H9 (cell line): ENCODE results near the gene PRRT2. TPM values are rescaled to one million over a fixed set of nuclear protein-coding genes. Genes with fewer than 3 reads are reported as not detected.

Experiments
- DNase-seq: peaks from one replicate; pipeline ENCODE4 v3.0.0-alpha.2; 2017
- H2AFZ ChIP-seq: one replicate; pipeline ENCODE4 v1.6.1; 2013; ENCODE audit warnings: mild to moderate bottlenecking, low read length, control low read depth, moderate library complexity
- H2AK5ac ChIP-seq: 2 replicates; pipeline ENCODE4 v1.6.1; 2013; ENCODE audit warnings: low read length, control low read depth, mixed read lengths; ENCODE audit not compliant: insufficient read length
- H2BK120ac ChIP-seq: one replicate; pipeline ENCODE4 v1.6.1; 2013; ENCODE audit warnings: low read depth, mild to moderate bottlenecking, low read length, control low read depth, inconsistent platforms; ENCODE audit not compliant: poor library complexity, severe bottlenecking
- H2BK12ac ChIP-seq: 2 replicates; pipeline ENCODE4 v1.6.1; 2013; ENCODE audit warnings: low read length, control low read depth, mixed read lengths, low read depth; ENCODE audit not compliant: insufficient read length
- H2BK15ac ChIP-seq: 2 replicates; pipeline ENCODE4 v1.6.1; 2013; ENCODE audit warnings: low read depth, low read length, control low read depth
- H2BK20ac ChIP-seq: one replicate; pipeline ENCODE4 v1.6.1; 2013; ENCODE audit warnings: low read depth, mild to moderate bottlenecking, low read length, control low read depth, inconsistent platforms; ENCODE audit not compliant: poor library complexity, severe bottlenecking
- H2BK5ac ChIP-seq: 2 replicates; pipeline ENCODE4 v1.6.1; 2013; ENCODE audit warnings: low read length, control low read depth, mixed read lengths; ENCODE audit not compliant: insufficient read length
- H3K14ac ChIP-seq: 2 replicates; pipeline ENCODE4 v1.6.1; 2013; ENCODE audit warnings: low read length, control low read depth; ENCODE audit not compliant: insufficient read depth
- H3K18ac ChIP-seq: 2 replicates; pipeline ENCODE4 v1.6.1; 2013; ENCODE audit warnings: low read depth, mild to moderate bottlenecking, mixed read lengths, low read length, control low read depth; ENCODE audit not compliant: insufficient read length
- H3K23ac ChIP-seq: 2 replicates; pipeline ENCODE4 v1.6.1; 2013; ENCODE audit warnings: low read length, control low read depth, mixed read lengths, low read depth; ENCODE audit not compliant: insufficient read length
- H3K23me2 ChIP-seq: 2 replicates; pipeline ENCODE4 v1.6.1; 2013; ENCODE audit warnings: low read depth, mild to moderate bottlenecking, mixed read lengths, low read length, control low read depth; ENCODE audit not compliant: insufficient read length, poor library complexity, severe bottlenecking
- H3K27ac ChIP-seq: 2 replicates; pipeline ENCODE4 v1.5.1; 2013; ENCODE audit warnings: low read length, control low read depth, mixed read lengths, low read depth; ENCODE audit not compliant: insufficient read length
- H3K27me3 ChIP-seq: 2 replicates; pipeline ENCODE4 v1.6.1; 2013; ENCODE audit warnings: low read length, control low read depth, inconsistent platforms; ENCODE audit not compliant: insufficient read depth
- H3K4ac ChIP-seq: 2 replicates; pipeline ENCODE4 v1.6.1; 2013; ENCODE audit warnings: low read depth, mild to moderate bottlenecking, control low read depth, inconsistent platforms, low read length, moderate library complexity
- H3K4me1 ChIP-seq: 2 replicates; pipeline ENCODE4 v1.6.1; 2013; ENCODE audit warnings: low read length, control low read depth, inconsistent platforms; ENCODE audit not compliant: insufficient read depth
- H3K4me2 ChIP-seq: 2 replicates; pipeline ENCODE4 v1.6.1; 2013; ENCODE audit warnings: low read length, control low read depth, mixed read lengths; ENCODE audit not compliant: insufficient read length, insufficient read depth
- H3K56ac ChIP-seq: 2 replicates; pipeline ENCODE4 v1.6.1; 2013; ENCODE audit warnings: low read depth, mild to moderate bottlenecking, mixed read lengths, low read length, control low read depth; ENCODE audit not compliant: insufficient read length
- H3K79me1 ChIP-seq: 2 replicates; pipeline ENCODE4 v1.6.1; 2013; ENCODE audit warnings: low read depth, mild to moderate bottlenecking, moderate library complexity, low read length, control low read depth, inconsistent platforms; ENCODE audit not compliant: insufficient read depth, poor library complexity, severe bottlenecking
- H3K79me2 ChIP-seq: 2 replicates; pipeline ENCODE4 v1.6.1; 2013; ENCODE audit warnings: low read length, control low read depth, inconsistent platforms; ENCODE audit not compliant: insufficient read depth
- H3K9ac ChIP-seq: 2 replicates; pipeline ENCODE4 v1.6.1; 2013; ENCODE audit warnings: low read length, control low read depth, mixed read lengths; ENCODE audit not compliant: insufficient read length; ENCODE audit errors: extremely low read depth
- H3K9me3 ChIP-seq: one replicate; pipeline ENCODE4 v1.6.1; 2013; ENCODE audit warnings: low read depth, low read length, inconsistent platforms; ENCODE audit not compliant: control insufficient read depth
- H3T11ph ChIP-seq: one replicate; pipeline ENCODE4 v1.6.1; 2013; ENCODE audit warnings: mild to moderate bottlenecking, low read length, control low read depth, inconsistent platforms
- H4K20me1 ChIP-seq: one replicate; pipeline ENCODE4 v1.6.1; 2013; ENCODE audit not compliant: control insufficient read depth, insufficient read length, insufficient read depth
- H4K5ac ChIP-seq: 2 replicates; pipeline ENCODE4 v1.6.1; 2013; ENCODE audit warnings: low read depth, mild to moderate bottlenecking, mixed read lengths, low read length, control low read depth; ENCODE audit not compliant: insufficient read length
- H4K8ac ChIP-seq: replicated peaks from 2 replicates; pipeline ENCODE4 v1.6.1; 2013; ENCODE audit warnings: low read length, control low read depth, mixed read lengths, low read depth; ENCODE audit not compliant: insufficient read length
- H4K91ac ChIP-seq: 2 replicates; pipeline ENCODE4 v1.6.1; 2013; ENCODE audit warnings: low read depth, mild to moderate bottlenecking, moderate library complexity, mixed read lengths, low read length, control low read depth; ENCODE audit not compliant: insufficient read length
- H3K27ac Mint-ChIP-seq, 3 experiments: 2 replicates in 2 of 3; 3 replicates in 1 of 3; pipeline ENCODE4 v1.8.0; 2020 to 2021; ENCODE audit warnings: mixed read lengths in 3 of 3, mild to moderate bottlenecking in 1 of 3, moderate library complexity in 1 of 3
- H3K27me3 Mint-ChIP-seq: 2 replicates; pipeline ENCODE4 v1.8.0; 2021; ENCODE audit warnings: low read depth, mild to moderate bottlenecking, moderate library complexity, mixed read lengths
- H3K36me3 Mint-ChIP-seq, 3 experiments: 2 replicates in 2 of 3; 3 replicates in 1 of 3; pipeline ENCODE4 v1.8.0; 2020 to 2021; ENCODE audit warnings: low read depth in 3 of 3, mixed read lengths in 3 of 3; ENCODE audit not compliant: insufficient read depth in 1 of 3
- H3K4me1 Mint-ChIP-seq, 2 experiments: 2 replicates each; pipeline ENCODE4 v1.8.0; 2020; ENCODE audit warnings: mixed read lengths in 2 of 2
- H3K4me3 Mint-ChIP-seq, 2 experiments: 2 replicates in 1 of 2; 3 replicates in 1 of 2; pipeline ENCODE4 v1.8.0; 2020 to 2021; ENCODE audit warnings: mild to moderate bottlenecking in 2 of 2, mixed read lengths in 2 of 2, moderate library complexity in 1 of 2
- H3K9me3 Mint-ChIP-seq, 2 experiments: 2 replicates in 1 of 2; 3 replicates in 1 of 2; pipeline ENCODE4 v1.8.0; 2020; ENCODE audit warnings: mild to moderate bottlenecking in 2 of 2, mixed read lengths in 2 of 2, moderate library complexity in 1 of 2
- WGBS: extraction: QIAGEN DNeasy Blood & Tissue Kit; methylation state at CpG from one replicate; pipeline ENCODE4 v1.1.7; 2013; ENCODE audit warnings: missing lambda C conversion rate, low lambda C conversion rate, mixed read lengths; ENCODE audit not compliant: insufficient read length; ENCODE audit errors: extremely low coverage; 5-methylcytosine and 5-hydroxymethylcytosine counted together
- total RNA-seq: library from RNA; stranded (reverse); gene quantifications from 2 replicates; pipeline ENCODE4 v1.2.1, GENCODE V29; 2021
- TF ChIP-seq, protein P1 (sequence below): fragments of 200-600 bp; sonication (generic); conservative IDR thresholded peaks from 3 replicates; pipeline ENCODE4 v1.8.0; 2021; ENCODE audit warnings: antibody characterized with exemption, mild to moderate bottlenecking

The PRRT2 gene
- total RNA-seq, 1 experiment from 2014 or later = 14.6 TPM

- Histone ChIP-seq H3K23ac (no peak overlapping the region), H3K27me3 (no peaks in the 10 kb centered on the region), H3K56ac (no peak overlapping the region), H2BK20ac (no peak overlapping the region), H3K4ac (no peak overlapping the region), H3K9me3 (no peaks in the 10 kb centered on the region), H3K79me1 (peaks cover 8% of the 10 kb centered on the region), H3K4me1 (no peaks in the 10 kb centered on the region; the same call in 1 of the 2 replicates), H2AK5ac (no peak overlapping the region), H4K91ac (no peak overlapping the region), H3K27ac (no peak overlapping the region), H3K4me2 (no peak overlapping the region), H3K9ac (no peak overlapping the region), H3K14ac (no peak overlapping the region), H3T11ph (no peak overlapping the region), H2BK15ac (no peak overlapping the region), H2BK120ac (no peak overlapping the region), H4K20me1 (no peaks in the 10 kb centered on the region), H2AFZ (no peak overlapping the region), H3K79me2 (no peaks in the 10 kb centered on the region), H4K5ac (no peak overlapping the region), H3K18ac (no peak overlapping the region), H3K23me2 (peaks cover 9% of the 10 kb centered on the region), H2BK5ac (no peak overlapping the region), H4K8ac (no peak overlapping the region), H2BK12ac (no peak overlapping the region)
- Mint-ChIP-seq H3K36me3 (peaks cover 17 to 33% (median 31%) of the 10 kb centered on the region in 3 experiments; a peak in 6 of 7 replicates), H3K4me1 (peaks cover 9 to 14% of the 10 kb centered on the region in 2 experiments), H3K27ac (no peak overlapping the region), H3K4me3 (no peak overlapping the region), H3K27me3 (no peaks in the 10 kb centered on the region), H3K9me3 (no peaks in the 10 kb centered on the region)
- TF ChIP-seq, protein P1, sequence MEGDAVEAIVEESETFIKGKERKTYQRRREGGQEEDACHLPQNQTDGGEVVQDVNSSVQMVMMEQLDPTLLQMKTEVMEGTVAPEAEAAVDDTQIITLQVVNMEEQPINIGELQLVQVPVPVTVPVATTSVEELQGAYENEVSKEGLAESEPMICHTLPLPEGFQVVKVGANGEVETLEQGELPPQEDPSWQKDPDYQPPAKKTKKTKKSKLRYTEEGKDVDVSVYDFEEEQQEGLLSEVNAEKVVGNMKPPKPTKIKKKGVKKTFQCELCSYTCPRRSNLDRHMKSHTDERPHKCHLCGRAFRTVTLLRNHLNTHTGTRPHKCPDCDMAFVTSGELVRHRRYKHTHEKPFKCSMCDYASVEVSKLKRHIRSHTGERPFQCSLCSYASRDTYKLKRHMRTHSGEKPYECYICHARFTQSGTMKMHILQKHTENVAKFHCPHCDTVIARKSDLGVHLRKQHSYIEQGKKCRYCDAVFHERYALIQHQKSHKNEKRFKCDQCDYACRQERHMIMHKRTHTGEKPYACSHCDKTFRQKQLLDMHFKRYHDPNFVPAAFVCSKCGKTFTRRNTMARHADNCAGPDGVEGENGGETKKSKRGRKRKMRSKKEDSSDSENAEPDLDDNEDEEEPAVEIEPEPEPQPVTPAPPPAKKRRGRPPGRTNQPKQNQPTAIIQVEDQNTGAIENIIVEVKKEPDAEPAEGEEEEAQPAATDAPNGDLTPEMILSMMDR = no peak
- no peak for DNase-seq
- WGBS = no CpG with 5 or more reads among the region's 19 CpGs
These were observed 47.0 kb downstream of the PRRT2 start for GRCh38 chr16:29858974-29859373.
